ENCODE results near the gene LHFPL3.
"Not testable (repeated sequence)": the region's sequence is repeated elsewhere in the genome, so short reads cannot be mapped to it uniquely, and the experiment has no call there.

Gene LHFPL3

GRCh38 chr7:104721027-104721426, 392.6 kb downstream of the LHFPL3 start:
- DNase-seq, result not testable (repeated sequence)

DNA sequence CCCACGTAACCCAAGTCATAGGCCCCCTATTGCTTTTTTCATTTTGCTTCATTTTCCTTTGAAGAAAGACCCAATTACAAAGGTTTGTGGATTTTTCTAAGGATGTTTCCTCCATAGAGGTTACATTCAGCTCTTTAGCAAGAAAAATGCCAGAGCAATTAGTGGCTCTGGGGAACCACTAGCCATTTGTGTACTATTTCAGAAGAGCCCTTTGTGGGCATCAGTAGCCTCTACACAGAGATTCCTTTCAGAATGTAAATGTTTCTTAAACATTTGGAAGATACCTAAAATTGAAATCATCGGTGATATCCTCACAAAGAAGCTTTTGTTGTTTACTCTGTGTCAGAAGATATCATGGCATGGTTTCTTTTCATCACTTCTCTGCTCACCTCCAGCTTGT, 394.6 kb downstream of the LHFPL3 start:
- no peak for DNase-seq

DNA sequence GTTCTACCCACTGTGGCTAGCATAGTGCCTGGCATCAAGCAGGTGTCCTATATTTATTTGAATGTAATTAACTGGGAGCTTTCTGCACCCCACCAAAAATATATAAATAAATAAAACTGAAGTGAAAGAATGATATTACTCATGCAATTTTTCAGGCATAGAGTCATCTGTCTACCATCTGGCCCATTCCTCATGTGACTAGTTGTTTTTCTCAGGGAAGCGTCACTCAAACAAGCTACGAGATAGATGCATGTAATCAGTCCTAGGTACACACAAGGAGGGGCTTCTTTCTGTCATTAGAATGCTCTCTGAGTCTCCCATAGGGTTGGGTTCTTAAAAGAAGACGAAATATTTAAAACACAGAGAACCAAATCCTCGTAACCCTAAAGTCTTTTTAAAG, 430.1 kb downstream of the LHFPL3 start:
- DNase-seq, result no peak

GRCh38 chr7:104761892-104762291, 433.5 kb downstream of the LHFPL3 start:
- DNase-seq, result no peak

DNA sequence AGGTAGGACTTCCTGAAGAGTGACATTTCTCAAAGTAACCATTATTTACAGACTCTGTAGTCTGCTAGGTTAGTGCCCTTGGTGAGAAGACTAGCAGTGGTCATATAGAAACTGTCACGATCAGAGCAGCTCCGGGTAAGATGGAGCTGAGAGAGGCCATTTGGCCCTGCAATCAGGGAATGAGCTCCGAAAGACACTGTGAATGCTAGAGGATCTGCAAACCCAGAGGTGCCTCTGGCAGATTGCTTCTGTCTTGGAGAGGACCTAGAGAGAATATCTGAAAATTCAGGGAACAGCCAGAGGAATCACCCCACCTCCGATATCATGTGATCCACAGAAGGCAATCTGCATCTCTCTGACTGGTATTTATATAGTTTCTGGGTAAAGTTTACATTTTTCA, 438.7 kb downstream of the LHFPL3 start:
- no peak for DNase-seq

GRCh38 chr7:104767826-104768536, 439.6 kb downstream of the LHFPL3 start:
- DNase-seq, result no peak

DNA sequence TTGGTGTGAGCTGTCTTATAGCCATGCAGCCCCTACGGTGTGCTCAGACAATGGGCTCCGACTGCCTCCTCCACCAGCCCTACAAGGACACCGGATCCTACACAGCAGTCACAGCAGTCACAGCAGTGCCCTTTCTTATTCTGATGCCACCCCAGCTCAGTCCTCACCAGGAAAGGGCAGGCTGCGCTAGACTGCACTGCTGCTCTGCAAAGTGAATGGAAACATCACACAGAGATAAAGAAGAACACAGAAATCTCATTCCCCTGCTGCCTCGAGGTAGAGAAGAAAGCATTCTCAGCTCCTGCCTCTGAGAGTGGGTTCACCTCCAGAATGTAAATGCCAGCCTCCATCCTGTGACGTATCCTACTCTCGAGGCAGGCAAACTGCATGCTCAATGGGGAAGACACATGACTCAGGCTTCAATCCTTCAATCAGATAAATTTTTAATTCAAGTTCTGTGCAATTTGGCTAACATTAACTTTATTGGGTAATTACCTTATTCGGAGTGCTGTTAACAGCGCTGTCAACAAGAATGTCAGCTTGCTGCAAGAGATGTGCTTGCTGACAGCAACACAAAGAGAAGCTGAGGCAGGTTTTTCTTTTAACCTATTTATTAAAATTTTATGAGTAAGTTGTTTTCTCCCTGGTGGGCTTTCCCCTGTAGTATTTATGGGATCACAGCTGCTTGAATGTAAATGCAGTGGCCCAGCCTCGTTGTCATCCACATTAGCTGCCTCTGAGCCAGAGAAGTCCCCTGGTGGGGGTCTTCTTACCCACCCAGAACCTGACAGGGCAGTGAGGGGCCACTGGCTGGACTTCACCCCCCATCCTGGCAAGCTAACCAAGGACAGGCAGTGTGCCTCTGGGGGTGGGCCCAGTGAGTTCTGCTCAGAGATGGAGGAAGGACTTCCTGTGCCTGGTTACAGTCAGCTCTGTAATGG, 444.3 kb downstream of the LHFPL3 start:
- no peak for DNase-seq

DNA sequence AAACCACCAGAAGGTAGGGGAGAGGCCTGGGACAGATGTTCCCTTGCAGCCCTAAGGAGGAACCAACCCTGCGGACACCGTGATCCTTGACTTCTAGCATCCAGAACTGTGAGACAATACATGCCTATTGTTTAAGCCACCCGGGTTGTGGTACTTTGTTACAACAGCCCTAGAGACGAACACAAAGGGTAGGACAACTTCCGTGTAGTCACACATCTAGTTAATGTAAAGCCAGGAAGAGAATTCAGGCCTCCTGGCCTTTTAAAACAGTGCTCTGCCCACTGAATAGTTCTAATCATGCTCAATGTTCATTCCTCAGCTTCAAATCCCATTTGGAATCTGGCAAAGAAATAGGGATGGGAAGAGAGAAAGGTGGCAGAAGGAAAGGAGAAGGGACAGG, 445.4 kb downstream of the LHFPL3 start:
- no peak for DNase-seq

- DNase-seq, result no peak
Observed at GRCh38 chr7:104775531-104775930, 447.1 kb downstream of the LHFPL3 start.

DNA sequence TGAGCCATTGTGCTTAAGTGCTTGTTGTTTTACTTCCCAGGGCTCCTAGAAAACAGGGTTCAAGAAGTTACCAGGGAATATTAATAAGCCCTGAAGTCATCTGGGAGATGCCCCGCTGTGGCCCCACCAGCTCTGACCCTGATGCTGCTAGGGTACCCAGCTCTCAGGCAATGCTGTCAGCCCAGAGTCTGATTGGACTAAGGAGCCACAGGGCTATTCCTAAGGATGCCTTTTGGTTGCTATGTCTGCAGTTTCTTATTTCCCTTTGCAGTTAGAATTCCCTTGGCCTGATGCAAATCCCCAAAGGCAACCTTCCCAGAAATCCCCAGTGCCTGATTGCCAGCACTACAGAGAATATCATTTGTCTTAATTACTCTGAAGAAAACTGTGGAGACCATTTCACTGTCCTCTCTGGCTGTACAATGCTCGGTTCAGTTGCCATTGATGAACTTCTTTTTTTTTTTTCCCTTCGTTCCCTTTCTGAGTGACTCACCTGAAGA, 448.9 kb downstream of the LHFPL3 start:
- no peak for DNase-seq

GRCh38 chr7:104779888-104780287, 451.5 kb downstream of the LHFPL3 start:
- DNase-seq, result no peak

DNA sequence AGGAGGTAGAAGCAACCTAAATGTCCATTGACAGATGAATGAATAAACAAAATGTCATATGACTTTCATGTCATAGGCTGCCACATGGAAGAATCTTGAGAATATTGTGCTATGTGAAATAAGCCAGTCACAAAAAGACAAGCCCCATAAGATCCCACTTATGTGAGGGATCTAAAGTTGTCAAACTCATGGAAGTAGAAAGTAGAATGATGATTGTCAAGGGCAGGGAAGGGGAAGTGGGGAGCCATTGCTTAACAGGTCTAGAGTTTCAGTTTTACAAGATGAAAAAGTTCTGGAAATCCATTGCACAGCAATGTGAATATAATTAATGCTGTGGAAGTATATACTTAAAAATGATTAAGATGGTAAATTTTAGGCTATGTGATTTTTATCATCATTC, 456.3 kb downstream of the LHFPL3 start:
- DNase-seq, result no peak

GRCh38 chr7:104789780-104790179, 461.4 kb downstream of the LHFPL3 start:
- no peak for DNase-seq

- DNase-seq, result no peak
Observed at GRCh38 chr7:104790440-104790839, 462.0 kb downstream of the LHFPL3 start.

DNA sequence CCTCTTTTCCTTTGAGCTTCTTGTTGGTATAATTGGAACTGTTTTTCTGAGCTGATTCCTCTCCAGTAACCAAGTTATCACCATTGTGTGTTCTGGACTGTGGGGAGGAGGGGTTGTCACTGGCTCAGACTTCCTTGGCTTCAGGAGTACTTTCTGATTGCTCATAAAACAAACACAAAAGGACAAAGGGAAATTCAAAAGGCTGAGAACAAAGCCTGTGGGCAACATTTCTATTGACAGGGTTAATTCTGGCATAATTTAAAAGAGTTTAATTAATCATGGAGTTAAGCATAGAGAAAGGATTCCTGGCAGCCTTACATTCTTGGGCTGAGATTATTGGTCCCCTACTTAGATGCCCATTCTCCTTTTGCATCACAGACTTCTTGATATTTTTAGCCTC, 462.7 kb downstream of the LHFPL3 start:
- no peak for DNase-seq

DNA sequence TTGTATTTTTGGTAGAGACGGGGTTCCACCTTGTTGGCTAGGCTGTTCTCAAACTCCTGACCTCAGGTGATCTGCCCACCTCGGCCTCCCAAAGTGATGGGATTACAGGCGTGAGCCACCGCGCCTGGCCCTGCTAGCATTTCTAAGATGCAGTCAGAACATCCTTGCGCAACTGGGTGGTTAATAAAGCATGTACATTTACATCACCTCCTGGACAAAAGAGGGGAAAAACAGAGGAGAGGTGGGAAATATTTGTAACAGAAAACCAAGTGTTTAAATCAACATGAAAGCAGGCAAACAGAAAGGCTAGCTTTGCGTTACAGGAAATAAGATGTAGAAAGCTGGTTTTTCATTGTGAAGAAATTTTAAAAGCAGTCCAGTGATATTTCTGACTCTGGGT, 464.7 kb downstream of the LHFPL3 start:
- DNase-seq, result no peak

DNA sequence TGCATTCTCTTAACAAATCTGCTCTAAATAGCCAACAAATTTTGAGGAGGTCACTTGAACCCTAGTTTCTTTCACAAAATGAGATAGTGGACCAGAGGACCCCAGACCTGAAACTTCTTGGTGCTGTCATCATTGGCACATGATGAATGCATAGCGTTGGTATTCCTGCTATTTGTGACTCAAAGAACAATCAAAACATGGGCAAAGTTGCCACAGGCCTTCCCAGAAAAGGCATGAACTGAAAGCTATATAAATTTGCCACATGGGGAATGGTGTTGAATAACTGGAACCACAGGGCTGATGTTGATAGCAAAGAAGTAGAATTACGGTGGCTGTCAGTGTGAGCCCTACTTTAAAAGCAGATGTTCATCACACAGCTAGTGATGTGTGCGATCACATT, 465.8 kb downstream of the LHFPL3 start:
- DNase-seq, result no peak

DNA sequence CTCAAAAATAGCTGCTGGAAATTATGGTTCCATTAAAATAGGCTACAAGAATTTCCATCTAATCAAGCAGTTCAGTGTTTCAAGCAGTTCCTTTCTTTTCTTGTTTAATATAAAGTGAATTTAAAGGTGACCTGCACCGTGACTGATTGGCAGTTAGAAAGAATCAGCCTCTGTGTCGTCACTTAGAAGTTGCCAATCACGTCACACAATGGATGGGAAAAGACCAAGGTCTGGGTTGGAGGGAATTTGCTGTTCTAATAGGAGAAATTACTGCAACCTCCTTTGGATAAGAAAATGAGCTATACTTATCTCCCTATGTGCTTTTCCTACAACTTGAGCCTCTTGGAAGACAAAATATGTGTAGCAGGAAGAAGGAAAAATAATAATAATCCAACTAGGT, 466.2 kb downstream of the LHFPL3 start:
- no peak for DNase-seq

GRCh38 chr7:104795086-104795485, 466.7 kb downstream of the LHFPL3 start:
- DNase-seq, result no peak

- DNase-seq, result no peak
Observed at GRCh38 chr7:104795616-104796398, 467.4 kb downstream of the LHFPL3 start.

- DNase-seq, result no peak
Observed at GRCh38 chr7:104800307-104800706, 471.9 kb downstream of the LHFPL3 start.

- no peak for DNase-seq
Observed at GRCh38 chr7:104801022-104801421, 472.6 kb downstream of the LHFPL3 start.

GRCh38 chr7:104803931-104804330, 475.5 kb downstream of the LHFPL3 start:
- no peak for DNase-seq
